Brain microvascular endothelial cell (primary cell): ENCODE results near the gene CCDC102A.

Experiments used
- DNase-seq: peaks from one replicate; pipeline ENCODE4 v3.0.0-alpha.2; 2020
- H3K27ac ChIP-seq: fragments of 250-450 bp; sonication (Bioruptor Pico); 2 replicates; pipeline ENCODE4 v1.5.1; 2020; ENCODE audit warnings: mild to moderate bottlenecking, moderate library complexity
- H3K27me3 ChIP-seq: fragments of 250-450 bp; sonication (Bioruptor Pico); replicated peaks from 2 replicates; pipeline ENCODE4 v1.5.1; 2020; ENCODE audit warnings: mild to moderate bottlenecking
- H3K36me3 ChIP-seq: fragments of 250-450 bp; sonication (Bioruptor Pico); replicated peaks from 2 replicates; pipeline ENCODE4 v1.5.1; 2020; ENCODE audit warnings: mild to moderate bottlenecking
- H3K4me3 ChIP-seq: 2 replicates; pipeline ENCODE4 v1.5.1; 2011; ENCODE audit warnings: low read depth, mild to moderate bottlenecking, control low read depth, low read length, moderate library complexity
- CTCF ChIP-seq: IDR thresholded peaks from 2 replicates; pipeline ENCODE4 v1.5.1; 2011; ENCODE audit warnings: low read depth, mild to moderate bottlenecking, moderate library complexity, low read length, control low read depth, inconsistent platforms; ENCODE audit errors: missing control alignments
- in situ Hi-C: cut with HindIII; loops from 2 replicates; pipeline ENCODE4 v1.10.0; 2017; ENCODE audit warnings: low sequenced_read_pairs, low pct_ligation_motif_present

CCDC102A gene

GRCh38 chr16:57469046-57469445, 67.3 kb downstream of the CCDC102A start:
- no peak for DNase-seq
- TF ChIP-seq CTCF: no peak
- no peak overlapping the region for H3K27ac ChIP-seq
- H3K27me3 ChIP-seq: no peaks in the 10 kb centered on the region
- in situ Hi-C loops: no loop called here
- no peak overlapping the region for H3K4me3 ChIP-seq
- peaks cover 86% of the 10 kb centered on the region for H3K36me3 ChIP-seq

GRCh38 chr16:57468346-57468745, 68.0 kb downstream of the CCDC102A start:
- Histone ChIP-seq H3K36me3 (peaks cover 84% of the 10 kb centered on the region), H3K27ac (no peak overlapping the region), H3K27me3 (no peaks in the 10 kb centered on the region), H3K4me3 (no peak overlapping the region)
- no peak for TF ChIP-seq CTCF
- in situ Hi-C loops: no loop called here
- DNase-seq: no peak

- no peak for DNase-seq
- peaks cover 62% of the 10 kb centered on the region for H3K36me3 ChIP-seq
These were observed 71.8 kb downstream of the CCDC102A start for GRCh38 chr16:57464523-57464922.

GRCh38 chr16:57462978-57463362, 73.4 kb downstream of the CCDC102A start:
- Histone ChIP-seq H3K4me3 (peak overlapping the region; percentile 90), H3K27me3 (no peaks in the 10 kb centered on the region), H3K27ac (no peak overlapping the region), H3K36me3 (peaks cover 59% of the 10 kb centered on the region)
- no peak for TF ChIP-seq CTCF
- DNase-seq: no peak
- in situ Hi-C loops: no loop called here

More at GRCh38 chr16:57464523-57464922, 71.8 kb downstream of the CCDC102A start:
- in situ Hi-C loops: no loop called here
- Histone ChIP-seq H3K27ac (no peak overlapping the region), H3K27me3 (no peaks in the 10 kb centered on the region), H3K4me3 (no peak overlapping the region)
- TF ChIP-seq CTCF: no peak

GRCh38 chr16:57462209-57462977, 74.0 kb downstream of the CCDC102A start, which contains the start of gene POLR2C:
Gene POLR2C (plus strand): TSS chr16:57462679. CDS start chr16:57462725, 46 bp downstream.
- peak within 1 kb of the TSS; percentile 90 for H3K4me3 ChIP-seq
- H3K27me3 ChIP-seq: no peaks in the 10 kb centered on the region
- H3K27ac ChIP-seq: peak within 1 kb of the TSS; percentile 41
- peak; percentile 96 for TF ChIP-seq CTCF
- in situ Hi-C loops: no loop called here
- H3K36me3 ChIP-seq: peaks cover 62% of the 10 kb centered on the region
- DNase-seq: peak; percentile 86
